Fibroblast of the aortic adventitia (primary cell): ENCODE measurements around the gene C20orf204. TPM values are rescaled to one million over a fixed set of nuclear protein-coding genes. Genes with fewer than 3 reads are reported as not detected.
"Not testable (repeated sequence)": the region's sequence is repeated elsewhere in the genome, so short reads cannot be mapped to it uniquely, and the experiment has no call there.

Experiments used
- DNase-seq: peaks from one replicate; pipeline ENCODE4 v3.0.0-alpha.2; 2010; ENCODE audit warnings: low read depth
- H3K4me3 ChIP-seq: 2 replicates; pipeline ENCODE4 v1.5.1; 2011; ENCODE audit warnings: low read depth, mild to moderate bottlenecking, control low read depth, low read length, moderate library complexity
- total RNA-seq: library from RNA; depleted of rRNA; stranded (reverse); fragments of >200 nt; gene quantifications from 2 replicates; pipeline ENCODE4 v1.2.3, GENCODE V29; 2012; ENCODE audit warnings: low replicate concordance
- TF ChIP-seq, protein P1 (sequence below): IDR thresholded peaks from 2 replicates; pipeline ENCODE4 v1.5.1; 2011; ENCODE audit warnings: mild to moderate bottlenecking, low read length, control low read depth, inconsistent platforms; ENCODE audit not compliant: insufficient read depth

Gene C20orf204
- total RNA-seq, 1 donor, result 1.6 TPM

DNA sequence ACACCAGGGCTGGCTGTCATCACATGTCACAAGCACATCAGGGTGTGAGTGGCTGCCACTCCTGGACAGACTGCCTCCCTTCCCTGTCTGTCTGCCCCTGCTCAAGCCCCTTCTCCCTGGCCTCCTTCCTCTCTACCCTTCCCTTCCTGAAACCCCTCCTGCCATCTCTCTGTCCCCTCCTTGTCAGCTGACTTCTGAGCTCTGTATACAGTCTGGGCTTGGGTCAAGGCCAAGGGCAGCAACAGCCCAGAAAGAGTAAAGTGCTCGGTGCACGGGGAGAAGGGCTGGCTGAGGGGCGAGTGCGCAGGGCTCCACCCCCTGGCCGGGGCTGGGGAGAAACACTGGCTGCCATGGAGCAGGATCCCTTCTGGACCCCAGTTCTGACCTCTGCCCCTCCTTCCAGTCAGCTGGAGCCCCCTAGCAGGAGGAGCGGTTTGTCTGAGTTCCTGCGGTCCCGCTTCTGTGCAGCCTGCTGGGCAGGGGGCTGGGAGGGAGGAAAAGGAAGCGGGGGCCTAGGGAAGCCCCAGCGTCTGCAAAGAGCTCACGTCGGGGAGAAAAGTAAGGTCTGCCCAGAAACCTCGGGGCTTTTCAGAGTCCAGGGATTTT lies 46.2 kb downstream of the C20orf204 start:
- TF ChIP-seq, protein P1, sequence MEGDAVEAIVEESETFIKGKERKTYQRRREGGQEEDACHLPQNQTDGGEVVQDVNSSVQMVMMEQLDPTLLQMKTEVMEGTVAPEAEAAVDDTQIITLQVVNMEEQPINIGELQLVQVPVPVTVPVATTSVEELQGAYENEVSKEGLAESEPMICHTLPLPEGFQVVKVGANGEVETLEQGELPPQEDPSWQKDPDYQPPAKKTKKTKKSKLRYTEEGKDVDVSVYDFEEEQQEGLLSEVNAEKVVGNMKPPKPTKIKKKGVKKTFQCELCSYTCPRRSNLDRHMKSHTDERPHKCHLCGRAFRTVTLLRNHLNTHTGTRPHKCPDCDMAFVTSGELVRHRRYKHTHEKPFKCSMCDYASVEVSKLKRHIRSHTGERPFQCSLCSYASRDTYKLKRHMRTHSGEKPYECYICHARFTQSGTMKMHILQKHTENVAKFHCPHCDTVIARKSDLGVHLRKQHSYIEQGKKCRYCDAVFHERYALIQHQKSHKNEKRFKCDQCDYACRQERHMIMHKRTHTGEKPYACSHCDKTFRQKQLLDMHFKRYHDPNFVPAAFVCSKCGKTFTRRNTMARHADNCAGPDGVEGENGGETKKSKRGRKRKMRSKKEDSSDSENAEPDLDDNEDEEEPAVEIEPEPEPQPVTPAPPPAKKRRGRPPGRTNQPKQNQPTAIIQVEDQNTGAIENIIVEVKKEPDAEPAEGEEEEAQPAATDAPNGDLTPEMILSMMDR, result no peak
- DNase-seq, result no peak

DNA sequence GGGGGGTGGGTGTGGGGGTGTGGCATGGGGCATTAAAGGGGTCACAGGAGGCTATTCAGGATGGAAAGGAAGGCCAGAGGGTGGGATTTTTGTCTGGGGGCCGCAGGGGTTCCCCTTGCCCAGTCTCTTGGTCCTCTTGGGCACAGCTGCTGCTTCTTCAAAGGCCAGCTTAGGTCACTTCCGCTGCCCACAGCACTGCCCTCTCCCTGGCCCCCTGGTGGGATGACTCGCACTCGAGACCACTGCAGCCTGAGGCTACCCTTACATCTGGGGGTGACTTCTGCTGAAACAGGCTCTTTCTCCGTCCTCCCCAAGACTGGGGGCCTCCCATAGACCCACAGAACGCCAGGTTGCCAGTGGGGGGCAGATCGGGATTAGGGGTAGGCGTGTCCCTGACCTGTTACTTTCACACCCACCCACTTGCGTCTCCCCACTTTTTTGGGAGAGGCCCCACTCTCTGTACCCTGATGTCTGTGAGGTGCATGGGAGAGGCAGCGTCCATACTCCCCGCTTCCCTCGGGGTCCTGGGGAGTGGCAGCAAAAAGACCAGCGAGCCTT lies 46.9 kb downstream of the C20orf204 start:
- TF ChIP-seq, protein P1, result no peak
- no peak for DNase-seq
- H3K4me3 ChIP-seq, result no peak overlapping the region

More for the DNA sequence above, 46.2 kb downstream of the C20orf204 start:
- no peak overlapping the region for H3K4me3 ChIP-seq

DNA sequence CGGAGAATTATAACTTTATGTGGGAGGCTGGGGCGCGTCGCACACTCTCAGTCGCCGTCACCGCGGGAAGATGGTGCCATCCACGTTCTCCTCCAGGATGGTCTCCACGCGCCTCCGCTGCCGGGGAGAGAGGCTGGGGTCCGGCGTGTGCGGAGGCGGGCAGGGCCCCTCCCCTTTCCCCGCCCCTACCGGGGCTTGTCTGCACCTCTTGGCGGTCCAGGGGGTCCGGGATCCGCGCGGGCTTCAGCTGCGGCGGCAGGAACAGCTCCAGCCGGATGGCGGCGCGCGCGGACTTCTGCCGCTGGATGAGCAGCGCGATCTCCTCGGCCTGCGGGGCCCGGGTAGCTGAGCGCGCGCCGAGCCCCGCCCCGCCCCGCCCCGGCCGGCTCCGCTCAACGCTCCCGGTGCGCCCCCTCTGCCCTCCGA lies 47.4 kb downstream of the C20orf204 start:
- TF ChIP-seq, protein P1, result peak; percentile 64
- H3K4me3 ChIP-seq, result peak overlapping the region; percentile 58
- peak; percentile 54 for DNase-seq

DNA sequence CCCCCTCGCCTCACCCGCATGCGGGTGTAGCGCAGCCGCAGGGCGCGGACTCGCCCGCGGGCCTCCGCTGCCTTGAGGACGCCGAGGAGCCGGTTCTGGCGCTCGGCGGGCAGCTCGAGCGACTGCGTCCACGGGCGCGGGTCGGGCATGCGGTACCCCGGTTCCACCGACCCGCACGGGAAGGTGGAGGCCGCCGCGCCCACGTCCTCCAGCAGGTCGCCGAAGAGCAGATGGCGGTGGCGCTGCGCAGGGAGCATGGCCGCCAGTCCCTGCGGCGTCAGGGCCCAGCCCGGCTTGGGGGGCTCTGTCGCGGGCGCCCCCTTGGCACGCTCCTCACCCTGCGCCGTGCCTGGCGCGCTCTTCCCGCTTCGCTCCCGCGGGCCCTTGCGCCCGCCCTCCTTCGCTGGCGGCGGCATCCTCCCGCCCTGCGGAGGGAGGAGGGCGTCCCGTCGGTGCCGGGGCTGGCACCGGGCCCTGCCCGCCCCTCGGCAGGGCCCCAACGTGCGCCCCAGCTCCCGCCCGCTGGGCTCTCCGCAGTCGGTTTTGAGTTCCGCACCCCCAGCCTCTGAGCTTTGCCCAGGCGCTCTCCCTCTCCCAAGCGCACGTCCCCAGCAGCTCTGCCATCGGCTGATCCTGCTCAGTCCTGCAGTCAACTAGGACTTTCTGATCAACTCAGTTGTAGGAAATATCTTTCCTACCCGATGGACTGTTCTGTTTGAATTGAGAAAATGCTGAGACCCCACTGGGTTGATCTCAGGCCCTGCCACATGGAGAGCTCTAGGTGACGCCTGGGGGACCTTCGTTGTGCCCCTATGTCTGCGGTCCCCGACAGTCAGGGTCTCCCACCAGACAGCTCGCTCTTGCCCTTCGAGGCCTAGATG lies 48.1 kb downstream of the C20orf204 start, which contains the start of gene LKAAEAR1:
TSS of gene LKAAEAR1 (minus strand) at position 595 of the 881 bp plus-strand sequence. CDS start at position 416, 179 bp downstream.
- DNase-seq, result no peak
- TF ChIP-seq, protein P1, result no peak

DNA sequence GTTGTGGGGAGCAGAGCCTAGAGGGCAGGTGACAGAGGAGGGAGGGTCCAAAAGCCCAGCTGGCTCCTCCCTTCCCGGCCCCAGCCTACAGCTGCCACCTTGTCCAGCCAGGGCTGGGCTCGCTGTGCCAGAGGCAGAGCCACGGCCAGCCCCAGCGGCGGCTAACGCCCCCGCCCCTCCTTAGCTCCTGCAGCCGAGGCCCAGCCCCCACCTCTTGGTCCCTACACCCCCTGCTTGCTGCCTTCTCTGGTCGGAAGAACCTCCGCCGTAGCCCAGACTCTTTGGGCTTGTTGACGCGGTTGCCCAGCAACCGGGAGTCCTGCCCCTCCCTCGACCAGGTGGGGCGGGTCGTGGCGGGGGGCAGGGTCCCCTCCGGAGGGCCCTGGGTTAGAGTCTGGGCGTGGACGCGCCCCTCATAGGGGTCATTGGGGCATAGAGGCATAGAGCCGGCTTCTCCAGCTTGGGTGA lies 48.7 kb downstream of the C20orf204 start:
- DNase-seq, result no peak

More for the DNA sequence above, 48.1 kb downstream of the C20orf204 start, which contains the start of gene LKAAEAR1:
- H3K4me3 ChIP-seq, result peak within 1 kb of the TSS; percentile 58

DNA sequence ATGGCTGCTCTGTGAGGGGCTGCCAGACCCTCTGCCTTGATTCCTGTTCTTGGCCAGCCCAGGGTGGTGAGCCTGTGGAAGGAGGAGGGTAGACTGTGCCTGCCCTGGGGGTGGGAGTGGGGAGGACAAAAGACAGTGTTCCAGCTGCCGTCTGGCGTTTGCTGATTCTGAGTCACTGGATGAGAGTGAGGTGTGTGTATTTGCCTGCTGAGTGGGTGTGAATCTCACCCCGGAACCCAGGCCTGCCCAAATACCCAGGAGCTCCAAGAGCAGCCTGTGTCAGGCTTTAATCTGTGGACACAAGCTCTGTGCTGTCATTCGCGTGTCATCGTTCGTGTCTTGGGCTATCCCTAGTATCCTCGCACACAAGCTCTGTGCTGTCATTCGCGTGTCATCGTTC lies 50.8 kb downstream of the C20orf204 start:
- TF ChIP-seq, protein P1, result no peak
- no peak for DNase-seq
- H3K4me3 ChIP-seq, result no peak overlapping the region

More for the DNA sequence above, 48.7 kb downstream of the C20orf204 start:
- no peak overlapping the region for H3K4me3 ChIP-seq
- TF ChIP-seq, protein P1, result no peak

DNA sequence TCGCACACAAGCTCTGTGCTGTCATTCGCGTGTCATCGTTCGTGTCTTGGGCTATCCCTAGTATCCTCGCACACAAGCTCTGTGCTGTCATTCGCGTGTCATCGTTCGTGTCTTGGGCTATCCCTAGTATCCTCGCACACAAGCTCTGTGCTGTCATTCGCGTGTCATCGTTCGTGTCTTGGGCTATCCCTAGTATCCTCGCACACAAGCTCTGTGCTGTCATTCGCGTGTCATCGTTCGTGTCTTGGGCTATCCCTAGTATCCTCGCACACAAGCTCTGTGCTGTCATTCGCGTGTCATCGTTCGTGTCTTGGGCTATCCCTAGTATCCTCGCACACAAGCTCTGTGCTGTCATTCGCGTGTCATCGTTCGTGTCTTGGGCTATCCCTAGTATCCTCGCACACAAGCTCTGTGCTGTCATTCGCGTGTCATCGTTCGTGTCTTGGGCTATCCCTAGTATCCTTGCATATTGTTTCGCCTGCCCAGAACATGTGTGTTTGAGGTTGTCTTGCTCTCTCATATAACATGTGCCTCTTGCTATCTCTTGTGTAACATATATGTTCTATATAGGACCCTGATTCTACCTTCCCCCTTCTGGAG lies 51.3 kb downstream of the C20orf204 start:
- not testable (repeated sequence) for H3K4me3 ChIP-seq, DNase-seq

DNA sequence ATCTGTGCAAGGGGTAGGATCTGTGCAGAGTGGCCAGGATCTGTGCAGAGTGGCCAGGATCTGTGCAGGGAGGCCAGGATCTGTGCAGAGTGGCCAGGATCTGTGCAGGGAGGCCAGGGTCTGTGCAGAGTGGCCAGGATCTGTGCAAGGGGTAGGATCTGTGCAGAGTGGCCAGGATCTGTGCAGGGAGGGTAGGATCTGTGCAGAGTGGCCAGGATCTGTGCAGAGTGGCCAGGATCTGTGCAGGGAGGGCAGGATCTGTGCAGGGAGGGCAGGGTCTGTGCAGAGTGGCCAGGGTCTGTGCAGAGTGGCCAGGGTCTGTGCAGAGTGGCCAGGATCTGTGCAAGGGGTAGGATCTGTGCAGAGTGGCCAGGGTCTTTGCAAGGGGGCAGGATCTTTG lies 52.6 kb downstream of the C20orf204 start:
- H3K4me3 ChIP-seq, DNase-seq: not testable (repeated sequence)
